HepG2 (cell line): ENCODE data around the gene WDR31. TPM values are rescaled to one million over a fixed set of nuclear protein-coding genes. Genes with fewer than 3 reads are reported as not detected.

ENCODE experiments used
- ASH2L ChIP-seq: fragments of 300-600, 200-600 bp; sonication (generic); IDR thresholded peaks from 2 replicates; pipeline ENCODE4 v1.7.0; 2017; ENCODE audit warnings: low read depth, mild to moderate bottlenecking, moderate library complexity, mixed read lengths, low read length; ENCODE audit not compliant: insufficient read length
- ATF1 ChIP-seq: IDR thresholded peaks from 2 replicates; pipeline ENCODE4 v1.6.1; 2016; ENCODE audit warnings: mild to moderate bottlenecking, control low read depth
- CC2D1A ChIP-seq: sonication (generic); formaldehyde crosslinking; IDR thresholded peaks from 2 replicates; pipeline ENCODE4 v1.8.1; 2023; ENCODE audit warnings: mild to moderate bottlenecking, missing genetic modification reagents
- CSRNP1 ChIP-seq: sonication (generic); formaldehyde crosslinking; IDR thresholded peaks from 2 replicates; pipeline ENCODE4 v1.8.1; 2023; ENCODE audit warnings: mild to moderate bottlenecking, missing genetic modification reagents
- ELF4 ChIP-seq: sonication (generic); formaldehyde crosslinking; IDR thresholded peaks from 2 replicates; pipeline ENCODE4 v1.5.0; 2020; ENCODE audit warnings: missing genetic modification reagents, mild to moderate bottlenecking, moderate library complexity, borderline replicate concordance
- GTF2F1 ChIP-seq: fragments of 150-350 bp; IDR thresholded peaks from 2 replicates; pipeline ENCODE4 v1.6.1; 2014; ENCODE audit warnings: low read length
- IKZF4 ChIP-seq: sonication (generic); formaldehyde crosslinking; IDR thresholded peaks from 2 replicates; pipeline ENCODE4 v1.5.1; 2020; ENCODE audit warnings: borderline replicate concordance, mild to moderate bottlenecking, low read depth, missing genetic modification reagents; ENCODE audit errors: not compliant biosample characterization
- KDM6A ChIP-seq: IDR thresholded peaks from 2 replicates; pipeline ENCODE4 v1.6.1; 2016; ENCODE audit warnings: low read depth
- MTA1 ChIP-seq: sonication (generic); formaldehyde crosslinking; IDR thresholded peaks from 2 replicates; pipeline ENCODE4 v1.4.0; 2020; ENCODE audit warnings: missing genetic modification reagents, mild to moderate bottlenecking, borderline replicate concordance
- MXD3 ChIP-seq: IDR thresholded peaks from 2 replicates; pipeline ENCODE4 v1.6.1; 2016; ENCODE audit warnings: mild to moderate bottlenecking, missing biosample characterization, missing genetic modification reagents
- NFYC ChIP-seq: IDR thresholded peaks from 2 replicates; pipeline ENCODE4 v1.6.1; 2016; ENCODE audit warnings: missing genetic modification reagents, missing compliant biosample characterization
- PHF21A ChIP-seq: sonication (generic); formaldehyde crosslinking; IDR thresholded peaks from 2 replicates; pipeline ENCODE4 v1.5.0; 2020; ENCODE audit warnings: mild to moderate bottlenecking, missing genetic modification reagents
- SATB2 ChIP-seq: sonication (generic); formaldehyde crosslinking; IDR thresholded peaks from 2 replicates; pipeline ENCODE4 v1.5.0; 2020; ENCODE audit warnings: missing genetic modification reagents
- ZBTB3 ChIP-seq: sonication (generic); formaldehyde crosslinking; IDR thresholded peaks from 2 replicates; pipeline ENCODE4 v1.4.0; 2020; ENCODE audit warnings: low read depth, mild to moderate bottlenecking, moderate library complexity, missing genetic modification reagents, borderline replicate concordance
- ZHX1 ChIP-seq: sonication (generic); formaldehyde crosslinking; IDR thresholded peaks from 2 replicates; pipeline ENCODE4 v1.8.1; 2022; ENCODE audit warnings: low read depth, mild to moderate bottlenecking, missing genetic modification reagents
- ZNF160 ChIP-seq: sonication (generic); formaldehyde crosslinking; IDR thresholded peaks from 2 replicates; pipeline ENCODE4 v1.8.0; 2022; ENCODE audit warnings: mild to moderate bottlenecking, inconsistent platforms, missing genetic modification reagents
- ZNF580 ChIP-seq: IDR thresholded peaks from 2 replicates; pipeline ENCODE4 v1.6.1; 2016; ENCODE audit warnings: low read depth, borderline replicate concordance
- ZNF644 ChIP-seq: IDR thresholded peaks from 2 replicates; pipeline ENCODE4 v1.6.1; 2016; ENCODE audit warnings: low read depth
- ZNF704 ChIP-seq: sonication (generic); formaldehyde crosslinking; IDR thresholded peaks from 2 replicates; pipeline ENCODE4 v1.8.1; 2023; ENCODE audit warnings: mild to moderate bottlenecking, inconsistent platforms, moderate library complexity, missing genetic modification reagents, borderline replicate concordance
- ZNF709 ChIP-seq: sonication (generic); formaldehyde crosslinking; IDR thresholded peaks from 2 replicates; pipeline ENCODE4 v1.5.0; 2020; ENCODE audit warnings: mild to moderate bottlenecking, missing genetic modification reagents
- ZNF891 ChIP-seq: sonication (generic); formaldehyde crosslinking; IDR thresholded peaks from 2 replicates; pipeline ENCODE4 v1.5.0; 2020; ENCODE audit warnings: mild to moderate bottlenecking, missing genetic modification reagents
- ZSCAN9 ChIP-seq: IDR thresholded peaks from 2 replicates; pipeline ENCODE4 v1.6.1; 2016; ENCODE audit warnings: borderline replicate concordance
- polyA plus RNA-seq, 8 experiments: library from polyadenylated mRNA; depleted of rRNA in 3 of 8; stranded (reverse) in 7 of 8; unstranded in 1 of 8; fragments of >200 nt; fragmentation: Illumina TruSeq in 4 of 8; extraction: Trizol in 4 of 8; gene quantifications; 2 replicates each; pipeline versions ENCODE4 v1.2.1 to v1.2.3, GENCODE V29; 2011 to 2016; ENCODE audit warnings: low read depth in 4 of 8, missing spikeins in 1 of 8, mixed read lengths in 1 of 8; ENCODE audit not compliant: insufficient read depth in 1 of 8
- total RNA-seq, 5 experiments: library from RNA; depleted of rRNA; stranded (reverse); fragments of >200 nt; fragmentation: Illumina TruSeq; extraction: Trizol; gene quantifications; 2 replicates each; pipeline ENCODE4 v1.2.3, GENCODE V29; 2016; ENCODE audit warnings: low read depth in 1 of 5

The WDR31 gene
- total and polyA plus RNA-seq, 2 of the 13 experiments (the other 11 are each of a cell fraction or from before 2014, with no cell fraction given) = 0.33 to 1.7 TPM

- TF ChIP-seq ASH2L = peak; percentile 80
- peak; percentile 51; the same call in 1 of the 2 replicates for TF ChIP-seq PHF21A (CRISPR knock-in tag)
- no peak; the same call in 1 of the 2 replicates for TF ChIP-seq ZNF891
- TF ChIP-seq NFYC (CRISPR knock-in tag) = peak; percentile 59; the same call in 1 of the 2 replicates
- TF ChIP-seq ZNF704 = no peak
- TF ChIP-seq ZHX1 (CRISPR knock-in tag) = peak; percentile 58; the same call in 1 of the 2 replicates
- TF ChIP-seq ELF4 (CRISPR knock-in tag) = peak; percentile 92; the same call in 1 of the 2 replicates
- no peak; the same call in 1 of the 2 replicates for TF ChIP-seq ZNF709 (CRISPR knock-in tag)
- TF ChIP-seq MTA1 (CRISPR knock-in tag) = peak; percentile 18; the same call in 1 of the 2 replicates
- no peak for TF ChIP-seq SATB2 (CRISPR knock-in tag)
- TF ChIP-seq KDM6A = no peak
- no peak for TF ChIP-seq ZNF644 (CRISPR knock-in tag)
- TF ChIP-seq IKZF4 (CRISPR knock-in tag) = peak; percentile 51
- TF ChIP-seq MXD3 (CRISPR knock-in tag) = peak; percentile 62; the same call in 1 of the 2 replicates
- TF ChIP-seq ATF1 (CRISPR knock-in tag) = peak; percentile 98
- TF ChIP-seq ZNF160 = peak; percentile 52; the same call in 1 of the 2 replicates
- TF ChIP-seq ZNF580 (CRISPR knock-in tag) = peak; percentile 72; the same call in 1 of the 2 replicates
- no peak; the same call in 1 of the 2 replicates for TF ChIP-seq GTF2F1
- no peak for TF ChIP-seq CC2D1A (CRISPR knock-in tag)
- no peak for TF ChIP-seq ZSCAN9 (CRISPR knock-in tag)
- 0 out of 2 replicates have a peak, but pooled peaks have one; percentile 56 for TF ChIP-seq ZBTB3 (CRISPR knock-in tag)
- TF ChIP-seq CSRNP1 = peak; percentile 89
Measured at GRCh38 chr9:113275157-113276131, 64.6 kb downstream of the WDR31 start, which contains the start of the genes CDC26 and PRPF4 (continued).
